ACC112 (cell line): Measurements from ENCODE around the gene CEP112.
A peak's percentile ranks its signal among the peaks of the same experiment; 100 is the strongest.

Source experiments
- H2AFZ ChIP-seq: fragments of 200-600 bp; sonication (generic); one replicate; pipeline ENCODE4 v1.6.0; 2017; ENCODE audit warnings: antibody characterized with exemption, low read length; ENCODE audit not compliant: unreplicated experiment
- H3K27ac ChIP-seq: fragments of 200-600 bp; sonication (generic); 2 replicates; pipeline ENCODE4 v1.5.1; 2014; ENCODE audit warnings: low read depth, mild to moderate bottlenecking, antibody characterized with exemption, low read length, moderate library complexity
- H3K27me3 ChIP-seq: fragments of 200-600 bp; sonication (generic); 2 replicates; pipeline ENCODE4 v1.6.1; 2014; ENCODE audit warnings: mild to moderate bottlenecking, antibody characterized with exemption, low read length, moderate library complexity, mixed read lengths; ENCODE audit not compliant: insufficient read depth
- H3K36me3 ChIP-seq: fragments of 200-600 bp; sonication (generic); 2 replicates; pipeline ENCODE4 v1.6.1; 2016; ENCODE audit warnings: mild to moderate bottlenecking, antibody characterized with exemption, low read length, moderate library complexity, mixed read lengths; ENCODE audit not compliant: insufficient read depth
- H3K4me1 ChIP-seq: fragments of 200-600 bp; sonication (generic); one replicate; pipeline ENCODE4 v1.6.1; 2016; ENCODE audit warnings: low read length, mixed read lengths; ENCODE audit not compliant: insufficient read depth, unreplicated experiment, control insufficient read depth
- H3K4me3 ChIP-seq: fragments of 200-600 bp; sonication (generic); 2 replicates; pipeline ENCODE4 v1.5.1; 2014; ENCODE audit warnings: mild to moderate bottlenecking, low read depth, low read length
- H3K79me2 ChIP-seq: fragments of 200-600 bp; sonication (generic); one replicate; pipeline ENCODE4 v1.6.0; 2016; ENCODE audit warnings: low read length; ENCODE audit not compliant: control insufficient read depth, unreplicated experiment, insufficient read depth

The CEP112 gene

GRCh38 chr17:65727832-65728231 lies 464.1 kb downstream of the CEP112 start:
- H3K36me3 ChIP-seq = no peaks in the 10 kb centered on the region; the same call in 1 of the 2 replicates
- H3K27me3 ChIP-seq = no peaks in the 10 kb centered on the region
- no peak overlapping the region for H2AFZ ChIP-seq
- peaks cover 11% of the 10 kb centered on the region for H3K4me1 ChIP-seq
- H3K27ac ChIP-seq = no peak overlapping the region
- H3K79me2 ChIP-seq = no peaks in the 10 kb centered on the region
- no peak overlapping the region for H3K4me3 ChIP-seq

DNA sequence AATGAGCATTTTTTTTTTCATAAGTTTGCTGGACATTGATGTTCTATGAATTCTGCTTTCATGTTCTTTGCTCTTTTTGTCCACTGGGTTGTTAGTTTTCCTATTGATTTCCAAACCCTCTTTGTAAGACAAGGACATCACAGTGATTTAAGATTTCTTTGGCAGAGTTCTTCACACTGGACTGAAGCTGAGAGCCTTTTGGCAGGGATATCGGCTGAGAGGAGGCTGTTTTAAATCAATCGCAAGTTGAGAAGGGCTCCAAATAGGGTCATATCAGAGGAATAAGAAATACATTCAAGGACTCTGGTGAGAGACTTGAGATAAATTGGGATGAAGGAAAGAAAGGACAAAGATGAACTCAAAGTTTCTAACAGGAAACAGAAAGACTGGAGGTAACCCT lies 464.7 kb downstream of the CEP112 start:
- H3K27me3 ChIP-seq = no peaks in the 10 kb centered on the region
- H3K36me3 ChIP-seq = no peaks in the 10 kb centered on the region; the same call in 1 of the 2 replicates
- no peak overlapping the region for H3K27ac ChIP-seq
- no peaks in the 10 kb centered on the region for H3K79me2 ChIP-seq
- H3K4me3 ChIP-seq = no peak overlapping the region
- H3K4me1 ChIP-seq = peaks cover 11% of the 10 kb centered on the region
- no peak overlapping the region for H2AFZ ChIP-seq

DNA sequence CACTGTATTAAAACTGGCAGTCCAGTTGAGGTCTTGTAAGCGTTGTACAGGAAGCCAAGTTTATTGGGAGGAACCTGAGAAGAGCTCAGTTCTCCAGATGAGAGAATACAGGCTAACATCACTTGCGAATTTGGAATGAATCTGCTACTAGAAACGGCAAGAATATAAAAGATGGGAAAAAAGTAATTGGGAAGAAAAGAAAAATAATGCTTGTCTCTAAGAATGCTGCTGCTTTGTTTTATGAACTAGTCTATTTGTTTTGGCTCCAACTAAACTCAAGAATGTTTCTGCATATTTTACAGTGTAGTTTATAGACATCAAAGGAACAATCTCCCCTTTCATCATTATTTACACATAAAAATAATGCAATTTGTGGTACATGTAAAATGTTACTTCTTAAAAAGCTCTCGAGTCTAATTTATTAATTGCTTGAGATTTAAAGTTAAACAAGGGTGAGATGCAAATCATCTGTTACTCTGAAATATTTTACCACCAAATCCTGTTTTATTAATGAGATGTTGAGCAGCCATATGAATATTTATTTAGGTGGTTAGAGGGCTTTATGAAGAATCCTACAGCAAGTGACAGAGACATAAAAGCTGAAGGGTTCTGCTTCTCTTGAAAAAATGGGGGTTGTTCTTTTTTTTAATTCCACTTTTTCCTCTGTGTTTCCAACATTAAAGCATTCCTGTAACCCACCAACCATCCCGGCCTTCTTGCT lies 468.3 kb downstream of the CEP112 start:
- Histone ChIP-seq H3K79me2 (no peaks in the 10 kb centered on the region), H3K27me3 (no peaks in the 10 kb centered on the region), H3K36me3 (no peaks in the 10 kb centered on the region; the same call in 1 of the 2 replicates), H3K27ac (no peak overlapping the region), H3K4me1 (peaks cover 11% of the 10 kb centered on the region), H2AFZ (peak overlapping the region; percentile 18), H3K4me3 (no peak overlapping the region)

DNA sequence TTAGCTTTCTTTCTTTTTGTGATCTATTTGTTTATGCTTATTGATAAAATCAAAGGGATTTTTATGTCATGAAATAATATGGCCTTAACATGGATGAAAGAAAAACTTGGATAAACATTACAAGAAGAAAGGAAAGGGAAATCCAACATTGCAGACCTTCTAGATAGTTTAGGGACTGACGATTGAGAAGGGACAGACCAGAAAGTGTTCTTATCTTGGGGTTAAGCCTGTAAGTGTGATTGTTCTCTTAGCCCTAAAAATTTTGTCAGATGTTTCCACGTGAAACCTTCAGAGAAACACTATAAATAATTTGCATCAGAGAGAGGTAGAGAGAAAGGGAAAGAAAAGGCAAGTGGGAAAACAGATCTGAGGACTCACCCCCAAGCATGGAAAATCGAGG lies 473.3 kb downstream of the CEP112 start:
- Histone ChIP-seq H3K36me3 (no peaks in the 10 kb centered on the region), H3K27me3 (no peaks in the 10 kb centered on the region), H2AFZ (no peak overlapping the region), H3K4me3 (no peak overlapping the region), H3K27ac (no peak overlapping the region), H3K4me1 (peaks cover 6% of the 10 kb centered on the region), H3K79me2 (no peaks in the 10 kb centered on the region)

- no peaks in the 10 kb centered on the region for H3K27me3 ChIP-seq
- H3K27ac ChIP-seq = no peak overlapping the region
- H2AFZ ChIP-seq = no peak overlapping the region
- no peaks in the 10 kb centered on the region for H3K4me1 ChIP-seq
- H3K79me2 ChIP-seq = no peaks in the 10 kb centered on the region
- no peaks in the 10 kb centered on the region for H3K36me3 ChIP-seq
- no peak overlapping the region for H3K4me3 ChIP-seq
Measured at GRCh38 chr17:65712383-65713267, 479.3 kb downstream of the CEP112 start.

- H3K36me3 ChIP-seq = no peaks in the 10 kb centered on the region
- no peaks in the 10 kb centered on the region for H3K79me2 ChIP-seq
- no peak overlapping the region for H3K27ac ChIP-seq
- H2AFZ ChIP-seq = no peak overlapping the region
- H3K27me3 ChIP-seq = no peaks in the 10 kb centered on the region
- no peak overlapping the region for H3K4me3 ChIP-seq
- H3K4me1 ChIP-seq = no peaks in the 10 kb centered on the region
Measured at GRCh38 chr17:65711671-65712276, 480.2 kb downstream of the CEP112 start.

GRCh38 chr17:65707780-65708179 lies 484.2 kb downstream of the CEP112 start:
- Histone ChIP-seq H3K79me2 (no peaks in the 10 kb centered on the region), H3K36me3 (no peaks in the 10 kb centered on the region), H3K27me3 (no peaks in the 10 kb centered on the region), H3K27ac (no peak overlapping the region), H3K4me3 (no peak overlapping the region), H2AFZ (no peak overlapping the region), H3K4me1 (no peaks in the 10 kb centered on the region)

DNA sequence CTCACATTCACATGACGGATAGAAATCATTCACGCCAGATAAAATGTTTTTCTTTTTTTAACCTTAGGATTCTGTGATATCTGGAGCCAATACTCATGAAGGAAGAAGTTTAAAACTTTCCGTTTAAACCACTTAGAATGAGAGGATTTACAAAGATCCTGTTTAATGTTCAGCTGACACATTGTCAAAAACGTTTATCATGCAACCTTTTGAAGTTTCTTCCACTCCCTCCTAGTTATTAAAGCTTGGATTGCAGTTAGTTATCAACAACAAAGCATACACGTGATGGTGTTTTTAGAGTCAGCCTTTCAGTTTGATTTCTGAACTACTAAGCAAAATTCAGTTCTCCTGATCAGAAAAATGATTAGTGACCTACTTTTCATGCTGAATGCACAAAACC lies 487.2 kb downstream of the CEP112 start:
- no peaks in the 10 kb centered on the region for H3K36me3 ChIP-seq
- H3K79me2 ChIP-seq = no peaks in the 10 kb centered on the region
- H2AFZ ChIP-seq = no peak overlapping the region
- no peaks in the 10 kb centered on the region for H3K27me3 ChIP-seq
- no peaks in the 10 kb centered on the region for H3K4me1 ChIP-seq
- H3K4me3 ChIP-seq = no peak overlapping the region
- no peak overlapping the region for H3K27ac ChIP-seq

DNA sequence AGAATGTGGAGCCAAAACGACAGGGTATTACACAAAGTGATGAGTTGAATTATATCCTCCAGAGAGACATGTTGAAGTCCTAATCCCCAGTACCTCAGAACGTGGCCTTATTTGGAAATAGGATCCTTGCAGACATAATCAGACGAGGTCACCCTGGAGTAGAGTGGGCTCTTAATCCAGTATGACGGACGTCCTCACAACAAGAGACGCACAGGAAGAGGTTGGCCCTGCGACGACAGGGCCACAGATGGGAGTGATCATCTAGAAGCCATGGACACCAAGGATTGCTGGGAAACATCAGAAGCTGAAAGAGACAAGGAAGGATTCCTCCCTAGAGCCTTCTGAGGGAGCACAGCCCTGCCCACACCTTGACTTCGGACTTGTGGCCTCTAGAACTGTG lies 488.0 kb downstream of the CEP112 start:
- Histone ChIP-seq H3K27me3 (no peaks in the 10 kb centered on the region), H3K36me3 (no peaks in the 10 kb centered on the region), H2AFZ (no peak overlapping the region), H3K27ac (no peak overlapping the region), H3K4me1 (peaks cover under 1% of the 10 kb centered on the region), H3K4me3 (no peak overlapping the region), H3K79me2 (no peaks in the 10 kb centered on the region)

DNA sequence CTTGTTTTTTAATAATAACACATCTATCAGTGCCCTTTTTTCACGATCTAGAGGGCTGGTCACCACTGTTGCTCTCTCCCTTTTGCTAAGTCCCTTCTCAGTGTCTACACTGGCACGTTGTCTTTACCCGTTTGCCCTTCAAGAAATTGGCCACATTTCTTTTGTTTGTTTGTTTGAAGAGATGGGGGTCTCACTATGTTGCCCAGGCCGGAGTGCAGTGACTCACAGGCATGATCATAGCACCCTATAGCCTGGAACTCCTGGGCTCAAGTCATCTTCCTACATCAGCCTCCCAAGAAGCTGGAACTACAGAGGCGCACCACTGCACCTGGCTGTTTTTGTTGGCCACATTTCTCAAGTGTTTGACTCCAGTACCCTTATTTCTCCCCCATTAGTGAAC lies 492.5 kb downstream of the CEP112 start:
- no peak overlapping the region for H3K27ac ChIP-seq
- H3K4me3 ChIP-seq = no peak overlapping the region
- no peaks in the 10 kb centered on the region for H3K36me3 ChIP-seq
- no peaks in the 10 kb centered on the region for H3K79me2 ChIP-seq
- H2AFZ ChIP-seq = no peak overlapping the region
- H3K4me1 ChIP-seq = peaks cover 30% of the 10 kb centered on the region
- H3K27me3 ChIP-seq = no peaks in the 10 kb centered on the region
